ENCODE results near the gene TMEM50A. TPM values are rescaled to one million over a fixed set of nuclear protein-coding genes. Genes with fewer than 3 reads are reported as not detected.
"Not testable (repeated sequence)": the region's sequence is repeated elsewhere in the genome, so short reads cannot be mapped to it uniquely, and the experiment has no call there.

Gene TMEM50A
- polyA plus RNA-seq, 1 experiment, result 55.8 TPM

- POLR2A ChIA-PET; H3K4me3 ChIP-seq (ENCODE audit: low read depth, low read length); H3K36me3 ChIP-seq (ENCODE audit: control insufficient read depth, insufficient read depth, low read length); H3K27me3 ChIP-seq (ENCODE audit: control insufficient read depth, insufficient read depth, low read length); DNase-seq (ENCODE audit: low read depth): not testable (repeated sequence)
- CTCF ChIA-PET, result interaction anchor here (0.6 kb wide), 5 partner anchors 114 to 406 kb away, joined by 3 to 9 read pairs (median 4); no protein-coding TSS in a partner anchor
- TF ChIP-seq, protein P1, sequence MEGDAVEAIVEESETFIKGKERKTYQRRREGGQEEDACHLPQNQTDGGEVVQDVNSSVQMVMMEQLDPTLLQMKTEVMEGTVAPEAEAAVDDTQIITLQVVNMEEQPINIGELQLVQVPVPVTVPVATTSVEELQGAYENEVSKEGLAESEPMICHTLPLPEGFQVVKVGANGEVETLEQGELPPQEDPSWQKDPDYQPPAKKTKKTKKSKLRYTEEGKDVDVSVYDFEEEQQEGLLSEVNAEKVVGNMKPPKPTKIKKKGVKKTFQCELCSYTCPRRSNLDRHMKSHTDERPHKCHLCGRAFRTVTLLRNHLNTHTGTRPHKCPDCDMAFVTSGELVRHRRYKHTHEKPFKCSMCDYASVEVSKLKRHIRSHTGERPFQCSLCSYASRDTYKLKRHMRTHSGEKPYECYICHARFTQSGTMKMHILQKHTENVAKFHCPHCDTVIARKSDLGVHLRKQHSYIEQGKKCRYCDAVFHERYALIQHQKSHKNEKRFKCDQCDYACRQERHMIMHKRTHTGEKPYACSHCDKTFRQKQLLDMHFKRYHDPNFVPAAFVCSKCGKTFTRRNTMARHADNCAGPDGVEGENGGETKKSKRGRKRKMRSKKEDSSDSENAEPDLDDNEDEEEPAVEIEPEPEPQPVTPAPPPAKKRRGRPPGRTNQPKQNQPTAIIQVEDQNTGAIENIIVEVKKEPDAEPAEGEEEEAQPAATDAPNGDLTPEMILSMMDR (IDR thresholded peaks at IDR 0.05; ENCODE audit: insufficient read depth, low read depth, low read length), result peak; percentile 33; the same call in 1 of the 2 replicates
Measured at GRCh38 chr1:25402947-25403803, 65.0 kb downstream of the TMEM50A start.

DNA sequence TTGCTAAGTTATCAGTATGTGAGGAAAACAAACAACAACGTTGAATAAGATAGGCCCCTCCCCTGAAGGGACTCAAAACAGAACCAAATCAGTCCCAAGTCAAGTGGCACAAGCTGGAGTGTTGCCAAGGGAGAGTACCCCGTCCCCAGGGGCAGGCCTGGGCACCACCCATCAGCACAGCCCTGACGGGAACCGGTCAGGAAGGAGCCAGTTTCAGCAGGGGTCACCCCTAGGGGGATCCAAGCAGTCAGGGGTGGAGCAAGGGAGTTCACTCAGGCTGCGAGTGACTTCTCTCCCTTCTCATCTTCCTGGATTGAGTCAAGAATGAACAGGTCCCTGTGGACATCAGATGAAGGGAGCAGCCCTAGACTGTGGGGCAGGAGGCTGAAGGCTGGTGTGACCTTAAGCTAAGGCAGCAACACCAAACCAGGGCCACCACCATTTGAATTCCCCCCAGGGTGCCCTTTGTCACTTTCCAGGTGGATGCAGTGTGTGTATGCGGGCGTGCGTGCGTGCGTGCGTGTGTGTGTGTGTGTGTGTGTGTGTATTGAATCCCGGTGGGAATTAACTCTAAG is 67.7 kb downstream of the TMEM50A start:
- H3K27me3 ChIP-seq (ENCODE audit: control insufficient read depth, insufficient read depth, low read length); H3K4me3 ChIP-seq (ENCODE audit: low read depth, low read length); H3K36me3 ChIP-seq (ENCODE audit: control insufficient read depth, insufficient read depth, low read length); POLR2A ChIA-PET; DNase-seq (ENCODE audit: low read depth): not testable (repeated sequence)
- CTCF ChIA-PET, result interaction anchor here (2.3 kb wide), 1 partner anchor 115 kb away, joined by 5 read pairs; no protein-coding TSS in a partner anchor

- CTCF ChIA-PET; H3K4me3 ChIP-seq (ENCODE audit: low read depth, low read length); POLR2A ChIA-PET; DNase-seq (ENCODE audit: low read depth); H3K36me3 ChIP-seq (ENCODE audit: control insufficient read depth, insufficient read depth, low read length); H3K27me3 ChIP-seq (ENCODE audit: control insufficient read depth, insufficient read depth, low read length): not testable (repeated sequence)
Measured at GRCh38 chr1:25409641-25410427, 71.7 kb downstream of the TMEM50A start.

Other genes starting within 250 kb of the TMEM50A start
- 15.0 and 32.6 TPM in 2 replicates for gene SYF2, start 105.8 kb upstream of the TMEM50A start, polyA plus RNA-seq (2011; rRNA removed)
- 59.7 and 70.4 TPM in 2 replicates for gene RSRP1, start 90.9 kb upstream of the TMEM50A start, polyA plus RNA-seq (2011; rRNA removed)
- 0.10 and 0.12 TPM in 2 replicates for gene RHD, start 65.8 kb upstream of the TMEM50A start, polyA plus RNA-seq (2011; rRNA removed)
- gene RHCE, start 82.5 kb downstream of the TMEM50A start, polyA plus RNA-seq (2011; rRNA removed), result 0.49 and 0.59 TPM in 2 replicates
- 9.5 and 12.6 TPM in 2 replicates for gene MACO1, start 92.6 kb downstream of the TMEM50A start, polyA plus RNA-seq (2011; rRNA removed)
- gene LDLRAP1, start 205.3 kb downstream of the TMEM50A start, polyA plus RNA-seq (2011; rRNA removed), result 17.1 and 27.2 TPM in 2 replicates

All from BJ (cell line).